GM21381 (cell line): Measurements from ENCODE around the gene NR5A2.

ENCODE experiments used
- ATAC-seq: cut with Tn5 transposase; IDR thresholded peaks from one replicate; pipeline ENCODE4 v1.9.1; 2021; ENCODE audit warnings: mild to moderate bottlenecking, moderate library complexity; ENCODE audit not compliant: unreplicated experiment

NR5A2 gene

DNA sequence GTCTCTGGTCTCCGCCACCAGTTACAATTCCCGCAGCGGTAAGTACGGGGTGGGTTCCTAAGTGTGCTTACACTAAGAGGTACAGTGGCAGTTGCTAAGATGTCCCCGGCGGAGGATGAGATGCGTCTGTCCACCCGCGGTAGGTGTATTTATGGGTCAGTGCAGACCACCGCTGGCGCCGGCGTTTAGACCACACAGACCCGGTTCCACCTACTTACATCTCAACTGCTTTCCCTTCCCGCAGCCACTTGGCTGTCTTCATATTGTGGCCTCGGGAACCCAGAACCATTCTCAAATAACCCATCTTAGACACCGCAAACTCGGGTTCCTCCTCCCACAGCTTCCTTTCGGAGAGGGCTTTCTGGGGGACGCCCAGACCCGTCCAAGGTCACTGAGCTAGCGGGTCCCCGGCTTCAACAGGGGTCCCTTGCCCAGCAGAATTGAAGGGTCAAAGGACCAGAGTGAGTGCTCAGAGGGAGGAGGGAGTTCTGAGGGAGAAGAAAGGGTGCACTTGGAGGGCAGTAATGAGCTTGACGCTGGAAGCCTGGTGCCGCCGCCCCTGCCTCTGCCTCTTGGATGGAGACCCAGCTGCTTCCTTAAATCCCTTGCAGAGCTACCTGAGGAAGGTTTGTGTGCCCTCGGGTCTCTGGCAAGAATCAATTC is 8.6 kb downstream of the NR5A2 start:
- no peak for ATAC-seq

DNA sequence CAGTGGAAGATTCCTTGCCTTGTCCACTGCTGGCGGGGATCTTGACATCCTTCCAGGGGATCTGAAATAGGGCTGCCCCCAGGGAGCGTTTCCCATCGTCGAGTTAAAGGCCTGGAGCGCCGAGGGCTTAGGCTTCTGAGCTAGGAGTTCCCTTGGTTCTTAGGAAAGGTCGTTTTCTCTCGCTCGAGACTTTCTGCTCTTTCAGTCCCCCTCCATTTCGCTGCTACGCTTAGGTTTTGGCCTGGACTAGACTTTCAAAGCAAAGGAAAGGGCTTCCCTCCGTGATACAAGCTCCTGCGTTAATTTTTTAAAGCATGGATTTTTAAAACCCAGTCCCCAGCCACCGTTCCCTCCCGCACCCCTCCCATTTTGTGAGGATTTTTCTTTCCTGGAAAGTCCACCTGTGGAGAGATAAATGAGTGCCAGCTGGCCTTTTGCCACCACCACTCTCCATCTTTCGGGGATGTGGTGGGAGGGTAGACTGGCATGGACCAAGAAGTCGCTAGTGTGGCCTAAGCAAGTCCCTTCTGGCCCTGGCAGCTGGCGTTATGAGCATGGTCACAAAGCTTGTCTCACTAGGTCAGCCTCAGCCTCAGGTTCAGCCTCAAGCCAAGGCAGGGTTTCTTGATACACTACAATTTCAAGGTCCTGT is 9.2 kb downstream of the NR5A2 start:
- ATAC-seq: no peak

DNA sequence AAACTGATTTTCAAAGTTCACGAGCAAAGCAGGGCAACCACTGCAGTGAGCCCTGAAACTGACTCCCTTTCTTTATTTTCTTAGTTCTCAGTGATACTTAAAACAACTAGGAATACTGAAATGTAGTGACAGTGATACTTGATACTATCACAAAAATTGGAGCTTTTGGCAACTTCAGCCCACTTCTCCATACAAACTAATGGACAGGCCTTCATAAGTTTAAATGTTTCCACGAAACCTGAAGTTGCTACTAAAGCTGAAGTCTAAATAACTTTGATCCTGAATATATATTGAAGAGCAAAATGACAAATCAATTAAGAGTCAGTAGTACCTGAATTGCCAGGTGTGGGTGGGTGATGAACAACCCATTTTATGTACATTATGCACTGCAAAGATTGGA is 10.0 kb downstream of the NR5A2 start:
- ATAC-seq: no peak

- ATAC-seq: no peak
Measured at GRCh38 chr1:200037904-200038303, 10.4 kb downstream of the NR5A2 start.

DNA sequence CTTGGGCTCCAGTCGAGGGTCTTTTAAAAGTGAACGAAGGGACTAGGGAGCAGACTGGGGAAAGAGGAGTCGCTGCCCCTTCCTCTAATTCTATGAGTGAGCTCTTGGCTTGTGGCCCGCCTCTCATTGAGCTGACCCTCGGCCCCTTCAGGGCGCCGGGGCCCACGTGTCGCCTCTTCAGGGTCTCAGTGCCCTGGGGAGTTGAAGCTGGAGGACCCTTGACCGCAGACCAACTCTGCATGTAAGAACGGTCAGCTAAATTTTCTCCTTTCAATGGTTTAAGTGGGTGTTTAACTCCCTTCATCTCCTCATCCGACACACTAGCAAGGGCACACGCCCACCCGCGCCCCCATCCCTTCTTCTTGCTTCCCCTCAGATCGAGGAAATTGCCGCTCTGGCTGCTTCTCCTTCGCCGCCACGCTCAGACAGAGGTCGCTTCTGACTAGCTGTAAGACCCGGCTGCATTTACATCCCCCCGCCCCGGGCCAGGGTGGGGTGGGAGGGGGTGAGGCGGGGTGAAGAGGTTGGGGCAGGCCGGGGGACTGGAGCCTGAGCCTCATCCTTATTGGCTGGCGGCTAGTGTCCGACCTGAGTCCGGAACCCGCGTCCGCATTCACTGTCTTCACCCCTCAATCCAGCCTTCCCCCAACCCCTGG is 10.9 kb downstream of the NR5A2 start:
- no peak for ATAC-seq

DNA sequence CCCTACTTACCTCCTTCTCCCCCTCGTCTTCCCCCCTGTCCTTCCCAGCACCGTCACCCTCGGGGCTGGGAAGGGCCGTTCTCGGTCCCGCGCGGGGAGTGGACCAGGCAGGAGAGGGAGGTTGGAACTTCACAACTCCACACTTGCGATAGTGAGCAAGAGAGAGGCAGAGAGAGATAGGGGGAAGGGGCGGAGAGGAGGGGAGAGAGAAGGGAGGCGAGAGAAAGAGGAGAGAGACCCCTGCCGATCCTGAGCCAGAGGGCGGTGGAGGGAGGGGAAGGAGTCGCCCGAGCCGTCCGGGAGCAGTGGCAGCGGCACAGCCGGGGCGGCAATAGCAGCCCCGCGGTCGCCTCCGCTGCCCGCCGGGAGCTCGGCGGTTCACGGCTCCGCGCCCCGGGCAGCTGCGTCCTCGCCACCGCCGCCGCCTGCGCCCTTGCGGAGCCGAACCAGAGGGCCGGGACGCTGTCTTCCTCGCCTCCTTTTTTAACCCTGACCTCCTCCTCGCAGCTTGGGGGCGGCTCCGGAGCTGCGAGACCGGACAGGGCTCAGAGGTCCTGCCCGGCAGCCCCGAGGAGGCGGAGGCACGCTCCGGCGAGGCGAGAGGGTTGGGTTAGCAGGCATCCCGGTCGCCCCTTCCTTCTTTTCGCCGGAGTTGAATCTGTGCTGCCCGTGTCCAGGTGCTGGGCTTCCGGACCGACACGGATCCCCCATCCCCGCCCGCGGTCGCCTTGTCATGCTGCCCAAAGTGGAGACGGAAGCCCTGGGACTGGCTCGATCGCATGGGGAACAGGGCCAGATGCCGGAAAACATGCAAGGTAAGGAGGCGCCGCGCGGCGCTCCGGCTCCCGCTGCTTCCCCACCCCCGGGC is 11.7 kb downstream of the NR5A2 start:
- no peak for ATAC-seq

- no peak for ATAC-seq
Measured at GRCh38 chr1:200039849-200040474, 12.5 kb downstream of the NR5A2 start.

GRCh38 chr1:200040481-200041138 is 13.1 kb downstream of the NR5A2 start:
- no peak for ATAC-seq

DNA sequence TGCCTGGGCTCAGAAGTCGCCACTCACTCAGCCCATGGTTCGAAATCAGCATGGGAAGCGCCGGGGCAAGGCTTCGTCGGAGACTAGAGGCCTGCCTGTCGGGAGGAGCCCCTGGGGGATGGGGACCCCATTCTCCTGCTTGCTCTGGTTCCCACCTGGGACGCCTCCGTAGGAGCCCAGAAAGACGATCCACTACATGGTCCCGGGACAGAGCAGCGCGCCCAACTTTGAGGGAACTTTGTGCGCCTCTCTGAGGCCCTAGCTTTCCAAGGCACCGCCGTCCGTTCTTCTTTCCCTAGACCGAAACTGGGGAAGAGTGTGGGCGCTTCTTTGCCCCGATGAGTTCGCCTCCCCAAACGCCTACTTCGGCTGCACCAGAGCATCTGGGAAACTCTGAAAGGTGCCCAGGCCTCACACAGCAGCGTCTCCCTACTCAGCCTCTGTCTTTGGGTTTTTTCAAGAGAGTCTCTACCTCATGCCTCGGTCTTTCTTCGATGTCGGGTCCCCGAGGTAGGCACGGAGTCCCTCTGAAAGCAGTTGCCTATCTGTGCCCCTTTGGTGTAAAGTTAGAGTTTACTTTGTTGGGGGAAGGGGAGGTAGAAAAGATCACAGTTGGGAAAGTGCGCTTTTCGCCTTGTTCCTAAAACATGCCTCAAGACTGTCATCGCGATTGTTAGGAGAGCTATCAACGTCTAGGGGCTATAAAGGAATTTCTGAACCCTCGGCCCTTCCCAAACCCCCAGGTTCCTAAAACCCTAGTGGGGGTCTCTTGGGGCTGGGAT is 14.0 kb downstream of the NR5A2 start:
- no peak for ATAC-seq

DNA sequence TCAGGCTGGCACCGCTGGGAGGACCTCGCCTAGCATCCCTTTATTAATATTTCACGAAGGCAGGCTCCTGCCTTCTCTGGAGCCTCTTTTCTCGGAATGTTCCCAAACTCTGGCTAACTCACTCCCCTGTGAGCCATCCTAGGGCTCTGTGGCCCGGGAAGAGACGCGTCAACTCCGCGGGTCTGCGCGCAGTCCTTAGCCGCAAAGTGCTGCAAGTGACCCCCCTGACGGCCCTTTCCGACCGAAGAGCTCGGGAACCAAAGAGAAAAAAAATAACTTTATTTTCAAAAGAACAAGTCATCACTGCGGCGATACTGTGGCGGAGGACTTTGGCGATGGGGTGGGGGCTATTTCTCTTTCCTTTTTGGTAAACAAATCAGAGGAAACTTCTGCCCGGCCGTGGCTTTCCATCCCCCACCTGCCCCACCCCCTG is 14.6 kb downstream of the NR5A2 start:
- ATAC-seq: no peak

DNA sequence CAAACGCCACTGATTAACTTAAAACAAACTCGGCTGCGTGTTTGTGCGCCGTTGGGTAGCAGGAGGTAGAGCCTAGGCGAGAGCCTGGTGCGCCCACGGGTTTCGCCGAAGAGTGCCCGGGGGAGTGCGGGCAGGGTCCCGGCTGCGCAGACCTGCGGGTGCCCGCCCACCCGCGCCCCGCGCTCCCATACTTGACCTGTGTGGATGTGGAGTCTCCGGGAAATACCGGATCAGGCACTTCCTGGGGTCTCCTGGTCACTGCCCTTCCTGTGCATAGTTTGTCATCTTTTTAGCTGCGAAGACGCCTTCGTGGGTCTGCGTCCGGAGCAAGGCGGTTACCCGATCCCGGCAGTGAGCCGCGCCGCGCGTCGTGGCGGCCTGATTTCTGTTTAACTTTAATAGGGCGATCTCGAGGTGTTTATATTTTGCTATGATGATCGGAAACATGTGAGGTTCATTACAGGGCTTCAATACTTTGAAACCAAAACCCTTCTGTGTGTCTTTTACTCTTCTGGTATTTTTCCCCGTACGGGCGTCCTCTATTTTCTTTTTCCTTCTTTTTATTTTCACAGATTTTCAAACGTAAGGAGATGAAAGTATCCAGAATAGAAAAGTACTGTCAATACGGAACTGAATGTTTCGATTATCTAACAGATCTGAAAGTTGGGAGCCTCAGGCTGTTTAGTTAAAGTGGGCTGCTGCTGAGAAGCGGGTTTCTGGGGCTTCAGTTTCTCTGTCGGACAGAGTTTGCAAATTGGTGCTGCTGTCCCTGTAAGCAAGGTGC is 15.2 kb downstream of the NR5A2 start:
- ATAC-seq: no peak

GRCh38 chr1:200043336-200043668 is 15.8 kb downstream of the NR5A2 start:
- no peak for ATAC-seq

GRCh38 chr1:200046115-200046514 is 18.6 kb downstream of the NR5A2 start:
- no peak for ATAC-seq

DNA sequence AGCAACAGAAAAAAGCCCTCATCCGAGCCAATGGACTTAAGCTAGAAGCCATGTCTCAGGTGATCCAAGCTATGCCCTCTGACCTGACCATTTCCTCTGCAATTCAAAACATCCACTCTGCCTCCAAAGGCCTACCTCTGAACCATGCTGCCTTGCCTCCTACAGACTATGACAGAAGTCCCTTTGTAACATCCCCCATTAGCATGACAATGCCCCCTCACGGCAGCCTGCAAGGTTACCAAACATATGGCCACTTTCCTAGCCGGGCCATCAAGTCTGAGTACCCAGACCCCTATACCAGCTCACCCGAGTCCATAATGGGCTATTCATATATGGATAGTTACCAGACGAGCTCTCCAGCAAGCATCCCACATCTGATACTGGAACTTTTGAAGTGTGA is 20.7 kb downstream of the NR5A2 start:
- ATAC-seq: no peak

DNA sequence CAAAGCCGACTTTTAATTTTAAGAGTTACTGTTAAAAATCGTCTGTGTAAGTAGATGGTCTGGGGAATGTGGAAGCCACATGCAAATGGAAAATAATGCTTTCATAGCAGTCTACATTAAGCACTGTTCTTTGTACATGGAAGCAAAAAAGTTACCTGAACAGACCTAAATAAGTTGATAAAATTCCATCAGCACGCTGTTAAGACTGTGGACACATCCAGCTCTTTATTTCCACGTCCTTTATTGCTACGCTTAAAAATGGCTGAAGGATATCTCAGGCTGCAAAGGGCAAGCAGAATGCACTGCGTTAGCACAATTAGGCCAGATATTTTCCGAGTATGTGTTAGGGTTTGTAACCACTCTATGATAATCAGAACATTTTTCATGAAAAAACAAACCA is 22.3 kb downstream of the NR5A2 start:
- no peak for ATAC-seq

GRCh38 chr1:200051620-200052019 is 24.1 kb downstream of the NR5A2 start:
- no peak for ATAC-seq

DNA sequence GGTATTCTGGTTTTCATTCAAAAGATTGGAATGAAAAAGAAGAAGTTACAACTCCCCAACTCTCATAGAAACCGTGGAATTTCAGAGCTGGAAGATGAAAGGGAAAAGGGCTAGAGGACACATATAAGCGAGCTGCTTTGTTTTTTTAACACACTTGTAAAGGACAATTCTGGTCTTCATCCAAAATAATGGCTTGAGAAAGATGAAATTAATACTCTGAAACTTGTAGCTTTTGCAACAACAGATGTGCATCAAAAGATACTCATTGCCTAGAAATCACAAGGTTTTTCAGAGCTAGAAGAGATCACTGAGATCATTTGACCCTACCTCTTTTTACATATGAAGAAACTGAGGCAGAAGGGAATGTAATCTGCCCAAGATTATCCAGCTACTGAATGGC is 25.6 kb downstream of the NR5A2 start:
- no peak for ATAC-seq

- ATAC-seq: no peak
Measured at GRCh38 chr1:200053646-200054045, 26.1 kb downstream of the NR5A2 start.

DNA sequence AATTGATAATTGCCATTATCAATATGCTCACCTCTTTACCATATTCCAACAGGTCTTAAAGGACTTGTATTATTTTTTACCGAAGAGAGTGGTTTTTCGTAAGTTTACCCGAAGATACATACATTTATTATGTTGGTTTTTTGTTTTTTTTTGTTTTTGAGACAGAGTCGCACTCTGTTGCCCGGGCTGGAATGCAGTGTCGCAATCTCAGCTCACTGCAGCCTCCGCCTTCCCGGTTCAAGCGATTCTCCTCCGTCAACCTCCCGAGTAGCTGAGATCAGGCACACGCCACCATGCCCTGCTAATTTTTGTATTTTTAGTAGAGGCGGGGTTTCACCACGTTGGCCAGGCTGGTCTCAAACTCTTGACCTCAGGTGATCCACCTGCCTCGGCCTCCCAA is 30.8 kb downstream of the NR5A2 start:
- no peak for ATAC-seq
